H9 (cell line): ENCODE data around the gene KMT2D. TPM values are rescaled to one million over a fixed set of nuclear protein-coding genes. Genes with fewer than 3 reads are reported as not detected.

Experiments used
- DNase-seq: peaks from one replicate; pipeline ENCODE4 v3.0.0-alpha.2; 2017
- H2AFZ ChIP-seq: one replicate; pipeline ENCODE4 v1.6.1; 2013; ENCODE audit warnings: mild to moderate bottlenecking, low read length, control low read depth, moderate library complexity
- H2AK5ac ChIP-seq: 2 replicates; pipeline ENCODE4 v1.6.1; 2013; ENCODE audit warnings: low read length, control low read depth, mixed read lengths; ENCODE audit not compliant: insufficient read length
- H2BK120ac ChIP-seq: one replicate; pipeline ENCODE4 v1.6.1; 2013; ENCODE audit warnings: low read depth, mild to moderate bottlenecking, low read length, control low read depth, inconsistent platforms; ENCODE audit not compliant: poor library complexity, severe bottlenecking
- H2BK12ac ChIP-seq: 2 replicates; pipeline ENCODE4 v1.6.1; 2013; ENCODE audit warnings: low read length, control low read depth, mixed read lengths, low read depth; ENCODE audit not compliant: insufficient read length
- H2BK15ac ChIP-seq: 2 replicates; pipeline ENCODE4 v1.6.1; 2013; ENCODE audit warnings: low read depth, low read length, control low read depth
- H2BK20ac ChIP-seq: one replicate; pipeline ENCODE4 v1.6.1; 2013; ENCODE audit warnings: low read depth, mild to moderate bottlenecking, low read length, control low read depth, inconsistent platforms; ENCODE audit not compliant: poor library complexity, severe bottlenecking
- H2BK5ac ChIP-seq: 2 replicates; pipeline ENCODE4 v1.6.1; 2013; ENCODE audit warnings: low read length, control low read depth, mixed read lengths; ENCODE audit not compliant: insufficient read length
- H3K14ac ChIP-seq: 2 replicates; pipeline ENCODE4 v1.6.1; 2013; ENCODE audit warnings: low read length, control low read depth; ENCODE audit not compliant: insufficient read depth
- H3K18ac ChIP-seq: 2 replicates; pipeline ENCODE4 v1.6.1; 2013; ENCODE audit warnings: low read depth, mild to moderate bottlenecking, mixed read lengths, low read length, control low read depth; ENCODE audit not compliant: insufficient read length
- H3K23ac ChIP-seq: 2 replicates; pipeline ENCODE4 v1.6.1; 2013; ENCODE audit warnings: low read length, control low read depth, mixed read lengths, low read depth; ENCODE audit not compliant: insufficient read length
- H3K23me2 ChIP-seq: 2 replicates; pipeline ENCODE4 v1.6.1; 2013; ENCODE audit warnings: low read depth, mild to moderate bottlenecking, mixed read lengths, low read length, control low read depth; ENCODE audit not compliant: insufficient read length, poor library complexity, severe bottlenecking
- H3K27ac ChIP-seq: 2 replicates; pipeline ENCODE4 v1.5.1; 2013; ENCODE audit warnings: low read length, control low read depth, mixed read lengths, low read depth; ENCODE audit not compliant: insufficient read length
- H3K27me3 ChIP-seq: 2 replicates; pipeline ENCODE4 v1.6.1; 2013; ENCODE audit warnings: low read length, control low read depth, inconsistent platforms; ENCODE audit not compliant: insufficient read depth
- H3K4ac ChIP-seq: 2 replicates; pipeline ENCODE4 v1.6.1; 2013; ENCODE audit warnings: low read depth, mild to moderate bottlenecking, control low read depth, inconsistent platforms, low read length, moderate library complexity
- H3K4me1 ChIP-seq: 2 replicates; pipeline ENCODE4 v1.6.1; 2013; ENCODE audit warnings: low read length, control low read depth, inconsistent platforms; ENCODE audit not compliant: insufficient read depth
- H3K4me2 ChIP-seq: 2 replicates; pipeline ENCODE4 v1.6.1; 2013; ENCODE audit warnings: low read length, control low read depth, mixed read lengths; ENCODE audit not compliant: insufficient read length, insufficient read depth
- H3K56ac ChIP-seq: 2 replicates; pipeline ENCODE4 v1.6.1; 2013; ENCODE audit warnings: low read depth, mild to moderate bottlenecking, mixed read lengths, low read length, control low read depth; ENCODE audit not compliant: insufficient read length
- H3K79me1 ChIP-seq: 2 replicates; pipeline ENCODE4 v1.6.1; 2013; ENCODE audit warnings: low read depth, mild to moderate bottlenecking, moderate library complexity, low read length, control low read depth, inconsistent platforms; ENCODE audit not compliant: insufficient read depth, poor library complexity, severe bottlenecking
- H3K79me2 ChIP-seq: 2 replicates; pipeline ENCODE4 v1.6.1; 2013; ENCODE audit warnings: low read length, control low read depth, inconsistent platforms; ENCODE audit not compliant: insufficient read depth
- H3K9ac ChIP-seq: 2 replicates; pipeline ENCODE4 v1.6.1; 2013; ENCODE audit warnings: low read length, control low read depth, mixed read lengths; ENCODE audit not compliant: insufficient read length; ENCODE audit errors: extremely low read depth
- H3K9me3 ChIP-seq: one replicate; pipeline ENCODE4 v1.6.1; 2013; ENCODE audit warnings: low read depth, low read length, inconsistent platforms; ENCODE audit not compliant: control insufficient read depth
- H3T11ph ChIP-seq: one replicate; pipeline ENCODE4 v1.6.1; 2013; ENCODE audit warnings: mild to moderate bottlenecking, low read length, control low read depth, inconsistent platforms
- H4K20me1 ChIP-seq: one replicate; pipeline ENCODE4 v1.6.1; 2013; ENCODE audit not compliant: control insufficient read depth, insufficient read length, insufficient read depth
- H4K5ac ChIP-seq: 2 replicates; pipeline ENCODE4 v1.6.1; 2013; ENCODE audit warnings: low read depth, mild to moderate bottlenecking, mixed read lengths, low read length, control low read depth; ENCODE audit not compliant: insufficient read length
- H4K8ac ChIP-seq: replicated peaks from 2 replicates; pipeline ENCODE4 v1.6.1; 2013; ENCODE audit warnings: low read length, control low read depth, mixed read lengths, low read depth; ENCODE audit not compliant: insufficient read length
- H4K91ac ChIP-seq: 2 replicates; pipeline ENCODE4 v1.6.1; 2013; ENCODE audit warnings: low read depth, mild to moderate bottlenecking, moderate library complexity, mixed read lengths, low read length, control low read depth; ENCODE audit not compliant: insufficient read length
- H3K27ac Mint-ChIP-seq, 3 experiments: 2 replicates in 2 of 3; 3 replicates in 1 of 3; pipeline ENCODE4 v1.8.0; 2020 to 2021; ENCODE audit warnings: mixed read lengths in 3 of 3, mild to moderate bottlenecking in 1 of 3, moderate library complexity in 1 of 3
- H3K27me3 Mint-ChIP-seq: 2 replicates; pipeline ENCODE4 v1.8.0; 2021; ENCODE audit warnings: low read depth, mild to moderate bottlenecking, moderate library complexity, mixed read lengths
- H3K36me3 Mint-ChIP-seq, 3 experiments: 2 replicates in 2 of 3; 3 replicates in 1 of 3; pipeline ENCODE4 v1.8.0; 2020 to 2021; ENCODE audit warnings: low read depth in 3 of 3, mixed read lengths in 3 of 3; ENCODE audit not compliant: insufficient read depth in 1 of 3
- H3K4me1 Mint-ChIP-seq, 2 experiments: 2 replicates each; pipeline ENCODE4 v1.8.0; 2020; ENCODE audit warnings: mixed read lengths in 2 of 2
- H3K4me3 Mint-ChIP-seq, 2 experiments: 2 replicates in 1 of 2; 3 replicates in 1 of 2; pipeline ENCODE4 v1.8.0; 2020 to 2021; ENCODE audit warnings: mild to moderate bottlenecking in 2 of 2, mixed read lengths in 2 of 2, moderate library complexity in 1 of 2
- H3K9me3 Mint-ChIP-seq, 2 experiments: 2 replicates in 1 of 2; 3 replicates in 1 of 2; pipeline ENCODE4 v1.8.0; 2020; ENCODE audit warnings: mild to moderate bottlenecking in 2 of 2, mixed read lengths in 2 of 2, moderate library complexity in 1 of 2
- CTCF ChIP-seq: fragments of 200-600 bp; sonication (generic); conservative IDR thresholded peaks from 3 replicates; pipeline ENCODE4 v1.8.0; 2021; ENCODE audit warnings: antibody characterized with exemption, mild to moderate bottlenecking
- WGBS: extraction: QIAGEN DNeasy Blood & Tissue Kit; methylation state at CpG from one replicate; pipeline ENCODE4 v1.1.7; 2013; ENCODE audit warnings: missing lambda C conversion rate, low lambda C conversion rate, mixed read lengths; ENCODE audit not compliant: insufficient read length; ENCODE audit errors: extremely low coverage; 5-methylcytosine and 5-hydroxymethylcytosine counted together
- total RNA-seq: library from RNA; stranded (reverse); gene quantifications from 2 replicates; pipeline ENCODE4 v1.2.1, GENCODE V29; 2021

The KMT2D gene
- total RNA-seq, 1 experiment from 2014 or later = 93.7 TPM

- TF ChIP-seq CTCF = no peak
- Histone ChIP-seq H2BK12ac (no peak overlapping the region), H4K5ac (no peak overlapping the region), H3K23ac (no peak overlapping the region), H2BK120ac (no peak overlapping the region), H3K27ac (no peak overlapping the region), H2BK15ac (no peak overlapping the region), H3K27me3 (no peaks in the 10 kb centered on the region; the same call in 1 of the 2 replicates), H3K14ac (no peak overlapping the region), H3T11ph (no peak overlapping the region), H3K79me1 (no peaks in the 10 kb centered on the region), H2AFZ (no peak overlapping the region), H3K18ac (no peak overlapping the region), H3K56ac (no peak overlapping the region), H3K4me2 (no peak overlapping the region), H4K8ac (no peak overlapping the region), H3K9me3 (no peaks in the 10 kb centered on the region), H3K9ac (no peak overlapping the region), H3K4ac (no peak overlapping the region), H4K91ac (no peak overlapping the region), H2BK20ac (no peak overlapping the region), H2BK5ac (no peak overlapping the region), H3K23me2 (no peaks in the 10 kb centered on the region), H3K4me1 (no peaks in the 10 kb centered on the region), H4K20me1 (no peaks in the 10 kb centered on the region), H3K79me2 (no peaks in the 10 kb centered on the region), H2AK5ac (no peak overlapping the region)
- no peak for DNase-seq
- Mint-ChIP-seq H3K4me3 (no peak overlapping the region), H3K4me1 (peaks cover 4 to 5% of the 10 kb centered on the region in 2 experiments), H3K27ac (no peak overlapping the region), H3K27me3 (no peaks in the 10 kb centered on the region; the same call in 1 of the 2 replicates), H3K9me3 (no peaks in the 10 kb centered on the region), H3K36me3 (peaks cover 42 to 86% (median 81%) of the 10 kb centered on the region in 3 experiments)
- WGBS = no CpG with 5 or more reads among the region's 12 CpGs
Measured at GRCh38 chr12:49024543-49024942, 36.1 kb downstream of the KMT2D start.
